ENCODE data around the gene TYMS. TPM values are rescaled to one million over a fixed set of nuclear protein-coding genes. Genes with fewer than 3 reads are reported as not detected.

Gene TYMS
- 10 to 100 TPM; 81.9 to 90.0 TPM for total RNA-seq
- polyA plus RNA-seq (2013, experiment 1 of 2) = 258 TPM
- polyA plus RNA-seq (2013, experiment 2 of 2) = 232 TPM
- long read RNA-seq, experiment 1, transcript TYMS-203 (7 exons, 1,662 nt) = major isoform, 65 of 82 reads
- long read RNA-seq, experiment 1, partial matches to known transcripts = 15 of 82 reads
- long read RNA-seq, experiment 1, other reads (novel, unspliced or antisense) = 1 of 82 reads
- long read RNA-seq, experiment 2, transcript TYMS-203 (7 exons, 1,662 nt) = major isoform, 75 of 81 reads
- long read RNA-seq, experiment 2, partial matches to known transcripts = 2 of 81 reads
- long read RNA-seq, experiment 2, other reads (novel, unspliced or antisense) = 3 of 81 reads
- long read RNA-seq, experiment 3, transcript TYMS-203 (7 exons, 1,662 nt) = major isoform, 316 of 334 reads
- long read RNA-seq, experiment 3, partial matches to known transcripts = 7 of 334 reads
- long read RNA-seq, experiment 3, other reads (novel, unspliced or antisense) = 10 of 334 reads
- long read RNA-seq, experiment 4, partial matches to known transcripts = 13 of 14 reads
- long read RNA-seq, experiment 4, other reads (novel, unspliced or antisense) = 0 of 14 reads

DNA sequence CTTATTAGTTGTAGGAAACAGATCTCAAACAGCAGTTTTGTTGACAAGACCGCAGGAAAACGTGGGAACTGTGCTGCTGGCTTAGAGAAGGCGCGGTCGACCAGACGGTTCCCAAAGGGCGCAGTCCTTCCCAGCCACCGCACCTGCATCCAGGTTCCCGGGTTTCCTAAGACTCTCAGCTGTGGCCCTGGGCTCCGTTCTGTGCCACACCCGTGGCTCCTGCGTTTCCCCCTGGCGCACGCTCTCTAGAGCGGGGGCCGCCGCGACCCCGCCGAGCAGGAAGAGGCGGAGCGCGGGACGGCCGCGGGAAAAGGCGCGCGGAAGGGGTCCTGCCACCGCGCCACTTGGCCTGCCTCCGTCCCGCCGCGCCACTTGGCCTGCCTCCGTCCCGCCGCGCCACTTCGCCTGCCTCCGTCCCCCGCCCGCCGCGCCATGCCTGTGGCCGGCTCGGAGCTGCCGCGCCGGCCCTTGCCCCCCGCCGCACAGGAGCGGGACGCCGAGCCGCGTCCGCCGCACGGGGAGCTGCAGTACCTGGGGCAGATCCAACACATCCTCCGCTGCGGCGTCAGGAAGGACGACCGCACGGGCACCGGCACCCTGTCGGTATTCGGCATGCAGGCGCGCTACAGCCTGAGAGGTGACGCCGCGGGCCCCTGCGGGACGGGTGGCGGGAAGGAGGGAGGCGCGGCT lies at the start of gene TYMS:
TYMS (plus strand) TSS at position 343 of the 690 bp plus-strand sequence; CDS start at position 433, 90 bp downstream.
- Mint-ChIP-seq H3K4me3 (peak within 1 kb of the TSS; percentile 76), H3K36me3 (ENCODE audit: low read depth) (peaks cover 35% of the 10 kb centered on the region), H3K4me1 (peaks cover 17% of the 10 kb centered on the region), H3K9me3 (peaks cover 11% of the 10 kb centered on the region), H3K27me3 (ENCODE audit: insufficient read depth) (peaks cover 2% of the 10 kb centered on the region), H3K27ac (peak within 1 kb of the TSS; percentile 89)
- no peaks in the 10 kb centered on the region for H3K4me1 ChIP-seq (ENCODE audit: control insufficient read depth, insufficient read depth, low read length)
- H3K36me3 ChIP-seq (ENCODE audit: control insufficient read depth, insufficient read depth, low read length) = peaks cover 34% of the 10 kb centered on the region
- 0% methylated on average over 38 to 79 of the region's 79 CpGs for WGBS, 2 experiments (ENCODE audit: insufficient coverage in 1 of 2, insufficient read length in 1 of 2)
- peak within 1 kb of the TSS; percentile 91 for H3K27ac ChIP-seq (ENCODE audit: low read depth, low read length)
- TF ChIP-seq, protein P1, sequence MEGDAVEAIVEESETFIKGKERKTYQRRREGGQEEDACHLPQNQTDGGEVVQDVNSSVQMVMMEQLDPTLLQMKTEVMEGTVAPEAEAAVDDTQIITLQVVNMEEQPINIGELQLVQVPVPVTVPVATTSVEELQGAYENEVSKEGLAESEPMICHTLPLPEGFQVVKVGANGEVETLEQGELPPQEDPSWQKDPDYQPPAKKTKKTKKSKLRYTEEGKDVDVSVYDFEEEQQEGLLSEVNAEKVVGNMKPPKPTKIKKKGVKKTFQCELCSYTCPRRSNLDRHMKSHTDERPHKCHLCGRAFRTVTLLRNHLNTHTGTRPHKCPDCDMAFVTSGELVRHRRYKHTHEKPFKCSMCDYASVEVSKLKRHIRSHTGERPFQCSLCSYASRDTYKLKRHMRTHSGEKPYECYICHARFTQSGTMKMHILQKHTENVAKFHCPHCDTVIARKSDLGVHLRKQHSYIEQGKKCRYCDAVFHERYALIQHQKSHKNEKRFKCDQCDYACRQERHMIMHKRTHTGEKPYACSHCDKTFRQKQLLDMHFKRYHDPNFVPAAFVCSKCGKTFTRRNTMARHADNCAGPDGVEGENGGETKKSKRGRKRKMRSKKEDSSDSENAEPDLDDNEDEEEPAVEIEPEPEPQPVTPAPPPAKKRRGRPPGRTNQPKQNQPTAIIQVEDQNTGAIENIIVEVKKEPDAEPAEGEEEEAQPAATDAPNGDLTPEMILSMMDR (conservative IDR thresholded peaks at IDR 0.05) = peak; percentile 42
- peak; percentile 92 for DNase-seq
- H3K9ac ChIP-seq (ENCODE audit: extremely low read depth, low read length, poor library complexity, severe bottlenecking) = peak within 1 kb of the TSS; percentile 66
- H3K27me3 ChIP-seq (ENCODE audit: control insufficient read depth, insufficient read depth, low read length, poor library complexity, severe bottlenecking) = no peaks in the 10 kb centered on the region
- peak within 1 kb of the TSS; percentile 88 for H3K4me3 ChIP-seq (ENCODE audit: low read length)
- peaks cover 24% of the 10 kb centered on the region for H3K9me3 ChIP-seq (ENCODE audit: control insufficient read depth, low read length)

DNA sequence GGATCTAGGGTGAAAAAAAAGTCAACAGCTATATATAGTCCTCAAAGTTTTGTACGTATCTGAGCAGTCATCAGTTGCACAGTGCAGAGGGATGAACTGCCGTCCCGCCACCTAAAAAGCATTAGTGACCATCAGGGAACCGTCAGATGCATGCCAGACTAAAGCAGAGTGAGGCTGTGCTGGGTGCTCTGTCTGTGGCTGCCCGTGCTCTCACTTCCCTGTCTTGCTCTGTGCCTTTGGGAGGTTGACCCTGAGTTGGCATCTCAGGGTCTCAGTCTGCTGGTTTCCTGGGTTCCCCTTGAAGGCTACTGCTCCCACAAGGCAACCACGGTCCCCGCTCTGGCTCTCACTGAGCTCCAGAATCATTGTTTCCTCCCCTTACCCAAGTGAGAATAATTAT lies 49.5 kb upstream of the TYMS start:
- no peak overlapping the region for H3K4me3 Mint-ChIP-seq
- H3K9me3 Mint-ChIP-seq = no peaks in the 10 kb centered on the region
- no peaks in the 10 kb centered on the region for H3K4me1 ChIP-seq (ENCODE audit: control insufficient read depth, insufficient read depth, low read length)
- no peak overlapping the region for H3K9ac ChIP-seq (ENCODE audit: extremely low read depth, low read length, poor library complexity, severe bottlenecking)
- H3K4me1 Mint-ChIP-seq = no peaks in the 10 kb centered on the region
- no peak overlapping the region for H3K27ac Mint-ChIP-seq
- no peaks in the 10 kb centered on the region for H3K27me3 Mint-ChIP-seq (ENCODE audit: insufficient read depth)
- H3K9me3 ChIP-seq (ENCODE audit: control insufficient read depth, low read length) = no peaks in the 10 kb centered on the region
- no peaks in the 10 kb centered on the region for H3K36me3 Mint-ChIP-seq (ENCODE audit: low read depth)
- 95 to 98% methylated on average over 5 to 7 of the region's 7 CpGs for WGBS, 2 experiments (ENCODE audit: insufficient coverage in 1 of 2, insufficient read length in 1 of 2)
- H3K36me3 ChIP-seq (ENCODE audit: control insufficient read depth, insufficient read depth, low read length) = no peaks in the 10 kb centered on the region
- DNase-seq = no peak
- no peak overlapping the region for H3K27ac ChIP-seq (ENCODE audit: low read depth, low read length)
- H3K27me3 ChIP-seq (ENCODE audit: control insufficient read depth, insufficient read depth, low read length, poor library complexity, severe bottlenecking) = no peaks in the 10 kb centered on the region
- TF ChIP-seq, protein P1 (conservative IDR thresholded peaks at IDR 0.05) = no peak
- no peak overlapping the region for H3K4me3 ChIP-seq (ENCODE audit: low read length)

DNA sequence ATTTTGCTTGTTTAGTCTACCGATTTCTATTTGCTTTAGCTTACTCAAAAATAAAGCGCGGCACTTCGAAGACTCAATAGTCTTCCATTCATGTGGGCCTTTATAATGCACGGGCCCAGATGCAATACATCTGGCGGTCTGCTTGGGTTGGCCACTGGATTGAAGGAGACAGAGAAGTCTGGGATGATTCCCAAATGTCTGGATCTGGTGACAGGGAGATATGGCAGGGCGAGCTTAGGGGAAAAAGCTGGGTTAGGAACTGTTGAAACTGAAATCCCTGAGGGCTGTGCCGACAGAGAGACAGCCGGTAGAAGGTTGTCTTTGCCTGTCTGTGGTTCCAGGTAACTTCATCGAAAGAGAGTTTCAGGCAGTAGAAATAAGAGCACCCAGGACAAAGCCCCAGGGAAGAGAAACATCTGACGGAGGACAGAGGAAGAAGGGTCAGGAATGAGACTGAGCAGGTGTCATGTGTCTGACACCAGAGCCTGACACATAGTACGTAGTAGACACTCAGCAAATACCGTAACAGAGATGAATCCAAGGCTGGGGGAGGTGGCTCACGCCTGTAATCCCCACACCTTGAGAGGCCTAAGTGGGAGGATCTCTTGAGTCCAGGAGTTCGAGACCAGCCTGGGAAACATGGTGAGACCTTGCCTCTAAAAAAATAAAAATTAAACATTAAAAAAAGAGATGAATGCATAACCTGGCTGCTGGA lies 47.1 kb upstream of the TYMS start:
- no peaks in the 10 kb centered on the region for H3K4me1 Mint-ChIP-seq

More for the DNA sequence above, 47.1 kb upstream of the TYMS start:
- H3K9ac ChIP-seq (ENCODE audit: extremely low read depth, low read length, poor library complexity, severe bottlenecking) = no peak overlapping the region
- Mint-ChIP-seq H3K36me3 (ENCODE audit: low read depth) (no peaks in the 10 kb centered on the region), H3K27ac (no peak overlapping the region), H3K9me3 (no peaks in the 10 kb centered on the region), H3K27me3 (ENCODE audit: insufficient read depth) (no peaks in the 10 kb centered on the region), H3K4me3 (no peak overlapping the region)
- H3K9me3 ChIP-seq (ENCODE audit: control insufficient read depth, low read length) = no peaks in the 10 kb centered on the region
- DNase-seq = no peak
- TF ChIP-seq, protein P1 (conservative IDR thresholded peaks at IDR 0.05) = no peak
- H3K4me1 ChIP-seq (ENCODE audit: control insufficient read depth, insufficient read depth, low read length) = no peaks in the 10 kb centered on the region
- 82 to 88% methylated on average over 14 to 15 of the region's 15 CpGs for WGBS, 2 experiments (ENCODE audit: insufficient coverage in 1 of 2, insufficient read length in 1 of 2)
- no peaks in the 10 kb centered on the region for H3K36me3 ChIP-seq (ENCODE audit: control insufficient read depth, insufficient read depth, low read length)
- H3K27me3 ChIP-seq (ENCODE audit: control insufficient read depth, insufficient read depth, low read length, poor library complexity, severe bottlenecking) = no peaks in the 10 kb centered on the region
- no peak overlapping the region for H3K27ac ChIP-seq (ENCODE audit: low read depth, low read length)
- H3K4me3 ChIP-seq (ENCODE audit: low read length) = no peak overlapping the region
